ENCODE measurements around the gene DELE1.

DELE1 gene

DNA sequence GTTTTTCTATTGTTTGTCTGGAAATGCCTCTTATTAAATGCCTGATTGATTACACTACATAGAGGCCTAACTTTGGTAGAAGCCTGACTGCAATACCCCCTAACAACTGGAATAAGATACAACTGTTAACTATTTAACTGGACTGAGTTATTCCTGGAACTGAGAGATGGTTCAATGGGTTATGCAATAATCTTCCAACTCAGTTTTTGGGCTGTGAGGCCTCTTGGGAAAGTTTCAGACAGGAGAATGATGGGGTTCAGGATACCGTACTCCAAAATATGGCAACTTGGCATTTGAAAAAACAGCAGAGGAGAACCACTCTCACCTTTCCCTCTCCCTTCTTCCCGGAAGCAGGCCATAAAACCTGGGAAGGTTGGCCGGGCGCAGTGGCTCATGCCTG, 26.2 kb upstream of the DELE1 start:
- H3K27me3 ChIP-seq (ENCODE audit: control insufficient read depth, insufficient read depth, low read length): no peaks in the 10 kb centered on the region

DNA sequence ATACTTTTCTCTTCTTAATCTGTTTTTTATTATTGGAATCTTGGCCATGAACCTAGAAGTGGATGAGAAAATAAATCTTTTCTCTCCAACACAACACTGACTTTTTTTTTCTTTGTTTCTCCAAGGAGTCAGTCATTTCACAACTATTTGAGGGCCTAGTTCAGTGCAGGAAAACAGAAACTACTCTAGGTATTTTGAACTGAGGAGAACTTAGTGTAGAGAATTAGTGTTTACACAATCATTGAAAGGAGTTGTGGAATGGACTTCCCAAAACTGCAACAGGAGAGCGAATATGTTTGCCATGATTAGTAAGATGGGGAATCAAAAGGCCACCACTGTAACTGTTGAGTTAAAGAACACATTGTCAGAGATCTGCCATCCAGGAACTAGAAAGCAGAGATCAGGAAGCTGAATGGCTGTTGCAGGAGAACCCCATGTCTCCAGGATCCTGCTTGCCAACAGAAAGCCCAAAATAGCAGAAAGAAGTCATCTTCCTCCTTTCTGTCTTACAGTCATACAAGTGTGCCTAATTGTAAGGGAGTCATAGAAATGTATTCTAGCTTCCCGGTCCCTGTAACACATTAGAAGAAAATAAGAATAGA, 25.1 kb upstream of the DELE1 start:
- H3K9ac ChIP-seq (ENCODE audit: low read length): no peak overlapping the region
- no peak overlapping the region for H3K4me3 ChIP-seq (ENCODE audit: low read depth, low read length)
- H3K27me3 ChIP-seq (ENCODE audit: control insufficient read depth, insufficient read depth, low read length): no peaks in the 10 kb centered on the region
- H3K27ac ChIP-seq (ENCODE audit: low read depth, low read length): no peak overlapping the region
- H3K4me1 ChIP-seq (ENCODE audit: control insufficient read depth, insufficient read depth, low read length): no peaks in the 10 kb centered on the region; the same call in 1 of the 2 replicates
- no peaks in the 10 kb centered on the region for H3K36me3 ChIP-seq (ENCODE audit: control insufficient read depth, insufficient read depth, low read length)
- no peaks in the 10 kb centered on the region for H3K9me3 ChIP-seq (ENCODE audit: control insufficient read depth, insufficient read depth, low read depth, low read length)

More for the DNA sequence above, 26.2 kb upstream of the DELE1 start:
- H3K4me3 ChIP-seq (ENCODE audit: low read depth, low read length): no peak overlapping the region
- H3K9ac ChIP-seq (ENCODE audit: low read length): no peak overlapping the region
- no peaks in the 10 kb centered on the region for H3K9me3 ChIP-seq (ENCODE audit: control insufficient read depth, insufficient read depth, low read depth, low read length)
- H3K36me3 ChIP-seq (ENCODE audit: control insufficient read depth, insufficient read depth, low read length): no peaks in the 10 kb centered on the region
- H3K4me1 ChIP-seq (ENCODE audit: control insufficient read depth, insufficient read depth, low read length): no peaks in the 10 kb centered on the region
- no peak overlapping the region for H3K27ac ChIP-seq (ENCODE audit: low read depth, low read length)

DNA sequence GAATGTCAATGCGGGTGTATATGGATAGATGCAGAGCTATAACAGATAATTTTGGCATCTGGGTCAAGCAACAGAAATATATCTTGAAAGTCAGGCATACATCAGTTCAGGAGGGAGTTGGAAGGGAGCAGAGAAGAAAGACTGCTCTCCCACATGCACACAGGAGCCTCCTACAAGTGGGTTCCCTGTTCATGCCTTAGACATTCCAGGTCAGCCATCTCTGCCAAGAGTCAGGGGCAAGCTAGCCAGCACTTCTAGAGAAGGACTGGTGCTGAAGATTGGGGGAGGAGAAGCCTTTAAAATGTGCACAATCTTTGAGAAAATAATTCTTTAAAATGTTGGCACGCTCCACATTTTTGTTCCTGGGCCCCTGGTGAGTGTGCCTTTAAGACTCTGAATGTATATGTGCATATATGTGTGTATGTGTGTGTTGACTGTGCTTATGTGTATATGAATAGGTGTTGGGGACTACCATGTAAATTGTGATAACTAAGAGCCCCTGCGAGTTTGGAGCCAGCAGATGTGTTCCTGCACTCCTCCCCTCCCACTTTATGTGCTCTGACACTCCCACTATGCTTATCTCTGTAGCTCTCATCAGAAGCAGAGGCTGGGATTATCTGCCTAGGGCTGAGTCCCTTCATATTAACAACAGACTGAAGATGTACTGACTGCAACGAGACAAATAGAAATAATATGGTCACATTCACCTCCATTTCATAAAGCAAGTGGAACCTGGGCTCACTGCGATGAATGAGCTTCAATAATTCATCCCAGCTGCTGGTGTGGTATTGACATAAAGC, 21.5 kb upstream of the DELE1 start:
- H3K27me3 ChIP-seq (ENCODE audit: control insufficient read depth, insufficient read depth, low read length): no peaks in the 10 kb centered on the region
- no peak overlapping the region for H3K9ac ChIP-seq (ENCODE audit: low read length)
- no peak overlapping the region for H3K4me3 ChIP-seq (ENCODE audit: low read depth, low read length)
- no peak overlapping the region for H3K27ac ChIP-seq (ENCODE audit: low read depth, low read length)
- no peaks in the 10 kb centered on the region for H3K36me3 ChIP-seq (ENCODE audit: control insufficient read depth, insufficient read depth, low read length)
- no peaks in the 10 kb centered on the region; the same call in 1 of the 2 replicates for H3K4me1 ChIP-seq (ENCODE audit: control insufficient read depth, insufficient read depth, low read length)
- H3K9me3 ChIP-seq (ENCODE audit: control insufficient read depth, insufficient read depth, low read depth, low read length): no peaks in the 10 kb centered on the region

DNA sequence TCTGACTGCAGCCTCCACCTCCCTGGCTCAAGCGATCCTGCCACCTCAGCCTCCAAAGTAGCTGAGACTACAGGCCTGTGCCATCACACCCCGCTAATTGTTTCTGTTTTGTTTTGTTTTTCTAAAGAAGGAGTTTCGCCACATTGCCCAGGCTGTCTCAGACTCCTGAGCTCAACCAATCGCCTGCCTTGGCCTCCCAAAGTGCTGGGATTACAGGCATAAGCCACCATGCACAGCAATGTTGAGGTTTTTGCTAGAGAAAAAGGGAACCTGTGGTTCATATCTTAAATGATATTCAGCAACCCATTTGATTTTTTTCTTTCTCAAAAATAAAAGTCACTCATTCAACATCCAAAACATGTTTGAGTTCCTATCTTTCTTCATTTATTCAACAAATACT, 20.4 kb upstream of the DELE1 start:
- Histone ChIP-seq H3K4me3 (ENCODE audit: low read depth, low read length) (no peak overlapping the region), H3K4me1 (ENCODE audit: control insufficient read depth, insufficient read depth, low read length) (no peaks in the 10 kb centered on the region; the same call in 1 of the 2 replicates), H3K27me3 (ENCODE audit: control insufficient read depth, insufficient read depth, low read length) (no peaks in the 10 kb centered on the region), H3K9me3 (ENCODE audit: control insufficient read depth, insufficient read depth, low read depth, low read length) (no peaks in the 10 kb centered on the region), H3K27ac (ENCODE audit: low read depth, low read length) (no peak overlapping the region), H3K9ac (ENCODE audit: low read length) (no peak overlapping the region), H3K36me3 (ENCODE audit: control insufficient read depth, insufficient read depth, low read length) (no peaks in the 10 kb centered on the region)

DNA sequence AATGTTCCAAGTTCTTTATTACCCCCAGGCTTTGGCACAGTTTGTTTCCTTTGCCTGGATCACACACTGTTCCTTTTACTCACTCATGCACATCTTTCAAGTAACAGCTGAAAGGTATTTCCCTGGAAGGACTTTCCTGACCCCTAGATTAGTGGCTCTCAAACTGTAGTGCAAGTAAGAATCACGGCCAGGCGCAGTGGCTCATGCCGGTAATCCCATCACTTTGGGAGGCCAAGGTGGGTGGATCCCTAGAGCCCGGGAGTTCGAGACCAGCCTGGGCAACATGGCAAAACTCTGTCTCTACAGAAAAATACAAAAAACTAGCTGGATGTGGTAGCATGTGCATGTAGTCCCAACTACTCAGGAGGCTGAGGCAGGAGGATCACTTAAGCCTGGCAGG, 19.1 kb upstream of the DELE1 start:
- Histone ChIP-seq H3K27ac (ENCODE audit: low read depth, low read length) (no peak overlapping the region), H3K4me3 (ENCODE audit: low read depth, low read length) (no peak overlapping the region), H3K27me3 (ENCODE audit: control insufficient read depth, insufficient read depth, low read length) (no peaks in the 10 kb centered on the region), H3K9ac (ENCODE audit: low read length) (no peak overlapping the region), H3K4me1 (ENCODE audit: control insufficient read depth, insufficient read depth, low read length) (no peaks in the 10 kb centered on the region; the same call in 1 of the 2 replicates), H3K9me3 (ENCODE audit: control insufficient read depth, insufficient read depth, low read depth, low read length) (no peaks in the 10 kb centered on the region), H3K36me3 (ENCODE audit: control insufficient read depth, insufficient read depth, low read length) (no peaks in the 10 kb centered on the region)

DNA sequence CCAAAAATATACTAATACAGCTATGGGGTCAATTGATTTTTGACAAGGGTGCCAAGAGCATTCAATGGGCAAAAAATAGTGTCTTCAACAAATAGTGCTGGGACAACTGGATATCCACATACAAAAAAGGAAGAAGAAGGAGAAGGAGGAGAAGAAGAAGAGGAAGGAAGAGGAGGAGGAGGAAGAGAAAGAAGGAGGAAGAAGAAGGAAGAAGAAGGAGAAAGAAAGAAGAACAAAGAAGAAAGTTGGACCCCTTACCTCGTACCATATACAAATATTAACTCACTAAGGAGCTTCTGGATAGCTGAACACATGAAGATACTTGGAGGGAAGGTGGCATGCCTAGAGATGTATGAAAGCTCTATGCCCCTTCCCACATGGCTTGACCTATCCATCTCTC, 17.2 kb upstream of the DELE1 start:
- H3K9me3 ChIP-seq (ENCODE audit: control insufficient read depth, insufficient read depth, low read depth, low read length): no peaks in the 10 kb centered on the region
- H3K9ac ChIP-seq (ENCODE audit: low read length): no peak overlapping the region
- no peaks in the 10 kb centered on the region; the same call in 1 of the 2 replicates for H3K4me1 ChIP-seq (ENCODE audit: control insufficient read depth, insufficient read depth, low read length)

DNA sequence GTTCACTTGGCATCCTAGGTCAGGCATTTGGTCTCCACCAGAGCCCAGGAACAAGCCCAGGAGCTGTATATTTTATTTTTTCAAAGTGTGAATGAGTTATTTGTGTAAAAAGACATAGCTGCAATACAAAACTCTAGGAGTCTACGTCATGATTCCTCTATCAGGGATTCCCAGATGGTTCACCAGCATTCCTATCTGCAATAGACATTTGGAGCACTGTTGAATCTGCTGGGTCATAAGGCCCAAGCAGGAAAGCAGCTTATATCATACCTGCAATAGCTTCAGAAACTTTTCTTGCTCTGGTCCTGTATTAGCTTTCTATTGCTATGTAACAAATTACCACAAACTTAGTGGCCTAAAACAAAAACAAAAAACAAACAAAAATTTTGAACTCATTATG, 16.7 kb upstream of the DELE1 start:
- H3K9ac ChIP-seq (ENCODE audit: low read length): no peak overlapping the region
- no peaks in the 10 kb centered on the region for H3K9me3 ChIP-seq (ENCODE audit: control insufficient read depth, insufficient read depth, low read depth, low read length)
- no peaks in the 10 kb centered on the region for H3K36me3 ChIP-seq (ENCODE audit: control insufficient read depth, insufficient read depth, low read length)
- H3K27ac ChIP-seq (ENCODE audit: low read depth, low read length): no peak overlapping the region
- no peaks in the 10 kb centered on the region for H3K27me3 ChIP-seq (ENCODE audit: control insufficient read depth, insufficient read depth, low read length)
- H3K4me3 ChIP-seq (ENCODE audit: low read depth, low read length): no peak overlapping the region
- H3K4me1 ChIP-seq (ENCODE audit: control insufficient read depth, insufficient read depth, low read length): no peaks in the 10 kb centered on the region; the same call in 1 of the 2 replicates

More for the DNA sequence above, 17.2 kb upstream of the DELE1 start:
- Histone ChIP-seq H3K27ac (ENCODE audit: low read depth, low read length) (no peak overlapping the region), H3K4me3 (ENCODE audit: low read depth, low read length) (no peak overlapping the region), H3K36me3 (ENCODE audit: control insufficient read depth, insufficient read depth, low read length) (no peaks in the 10 kb centered on the region), H3K27me3 (ENCODE audit: control insufficient read depth, insufficient read depth, low read length) (no peaks in the 10 kb centered on the region)

DNA sequence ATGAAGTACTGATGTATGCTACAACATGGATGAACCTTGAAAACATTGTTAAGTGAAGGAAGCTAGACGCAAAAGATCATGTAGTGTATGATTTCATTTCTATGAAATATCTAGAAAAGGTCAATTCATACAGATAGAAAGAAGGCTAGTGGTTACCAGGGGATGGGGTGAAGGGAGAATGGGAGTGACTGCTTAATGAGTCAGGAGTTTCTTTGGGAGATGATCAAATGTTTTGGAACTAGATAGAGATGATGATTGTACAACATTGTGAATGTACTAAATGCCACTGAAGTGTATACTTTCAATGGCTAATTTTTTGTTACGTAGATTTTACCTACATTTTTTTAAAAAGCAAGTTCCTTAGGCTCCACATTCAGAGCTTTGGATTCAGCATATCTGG, 14.9 kb upstream of the DELE1 start:
- no peaks in the 10 kb centered on the region for H3K36me3 ChIP-seq (ENCODE audit: control insufficient read depth, insufficient read depth, low read length)
- no peak overlapping the region for H3K4me3 ChIP-seq (ENCODE audit: low read depth, low read length)
- no peak overlapping the region for H3K9ac ChIP-seq (ENCODE audit: low read length)
- peaks cover 11% of the 10 kb centered on the region for H3K27me3 ChIP-seq (ENCODE audit: control insufficient read depth, insufficient read depth, low read length)
- no peaks in the 10 kb centered on the region for H3K9me3 ChIP-seq (ENCODE audit: control insufficient read depth, insufficient read depth, low read depth, low read length)
- H3K27ac ChIP-seq (ENCODE audit: low read depth, low read length): no peak overlapping the region
- H3K4me1 ChIP-seq (ENCODE audit: control insufficient read depth, insufficient read depth, low read length): peaks cover 6% of the 10 kb centered on the region

DNA sequence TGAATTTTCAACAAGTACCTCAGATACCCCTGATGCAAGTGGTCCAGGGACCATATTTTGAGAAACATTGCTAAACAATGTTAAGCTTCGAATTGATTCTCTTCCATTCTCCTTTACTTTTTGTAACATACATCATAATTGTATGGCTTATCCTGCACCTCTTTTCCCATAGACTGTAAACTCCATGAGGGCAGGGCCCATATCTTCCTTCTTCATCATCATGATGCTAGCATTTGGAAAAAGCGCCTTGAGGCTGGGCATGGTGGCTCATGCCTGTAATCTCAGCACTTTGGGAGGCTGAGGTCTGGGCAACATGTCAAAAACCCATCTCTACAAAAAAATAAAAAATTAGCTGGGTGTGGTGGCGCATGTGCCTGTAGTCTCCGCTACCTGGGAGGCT, 14.5 kb upstream of the DELE1 start:
- Histone ChIP-seq H3K4me3 (ENCODE audit: low read depth, low read length) (no peak overlapping the region), H3K9me3 (ENCODE audit: control insufficient read depth, insufficient read depth, low read depth, low read length) (no peaks in the 10 kb centered on the region), H3K36me3 (ENCODE audit: control insufficient read depth, insufficient read depth, low read length) (no peaks in the 10 kb centered on the region), H3K27ac (ENCODE audit: low read depth, low read length) (no peak overlapping the region), H3K4me1 (ENCODE audit: control insufficient read depth, insufficient read depth, low read length) (peaks cover 8% of the 10 kb centered on the region), H3K27me3 (ENCODE audit: control insufficient read depth, insufficient read depth, low read length) (peaks cover 14% of the 10 kb centered on the region), H3K9ac (ENCODE audit: low read length) (no peak overlapping the region)

DNA sequence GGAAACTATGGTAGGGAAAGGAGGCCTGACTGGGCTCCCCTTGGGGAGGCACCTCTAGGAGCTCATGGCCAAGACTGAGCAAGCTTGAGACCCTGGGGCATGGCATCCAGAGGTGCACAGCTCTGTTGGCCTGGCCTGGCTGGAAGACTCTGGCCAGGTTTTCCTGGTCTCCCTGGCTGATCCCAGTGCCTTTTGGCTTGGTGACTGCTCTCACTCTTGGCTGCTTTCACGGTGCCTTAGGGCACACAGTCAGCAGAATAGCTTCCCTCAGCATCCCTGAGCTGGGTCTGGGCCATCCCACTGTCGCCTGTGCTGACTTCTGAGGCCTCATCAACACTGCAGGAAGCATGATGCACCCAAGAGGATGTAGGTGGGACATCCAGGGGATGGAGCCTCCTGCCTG, 13.4 kb upstream of the DELE1 start:
- peaks cover 11% of the 10 kb centered on the region for H3K4me1 ChIP-seq (ENCODE audit: control insufficient read depth, insufficient read depth, low read length)
- no peak overlapping the region for H3K9ac ChIP-seq (ENCODE audit: low read length)
- peaks cover 22% of the 10 kb centered on the region for H3K27me3 ChIP-seq (ENCODE audit: control insufficient read depth, insufficient read depth, low read length)
- no peak overlapping the region for H3K4me3 ChIP-seq (ENCODE audit: low read depth, low read length)
- H3K36me3 ChIP-seq (ENCODE audit: control insufficient read depth, insufficient read depth, low read length): no peaks in the 10 kb centered on the region
- no peaks in the 10 kb centered on the region for H3K9me3 ChIP-seq (ENCODE audit: control insufficient read depth, insufficient read depth, low read depth, low read length)
- H3K27ac ChIP-seq (ENCODE audit: low read depth, low read length): no peak overlapping the region

DNA sequence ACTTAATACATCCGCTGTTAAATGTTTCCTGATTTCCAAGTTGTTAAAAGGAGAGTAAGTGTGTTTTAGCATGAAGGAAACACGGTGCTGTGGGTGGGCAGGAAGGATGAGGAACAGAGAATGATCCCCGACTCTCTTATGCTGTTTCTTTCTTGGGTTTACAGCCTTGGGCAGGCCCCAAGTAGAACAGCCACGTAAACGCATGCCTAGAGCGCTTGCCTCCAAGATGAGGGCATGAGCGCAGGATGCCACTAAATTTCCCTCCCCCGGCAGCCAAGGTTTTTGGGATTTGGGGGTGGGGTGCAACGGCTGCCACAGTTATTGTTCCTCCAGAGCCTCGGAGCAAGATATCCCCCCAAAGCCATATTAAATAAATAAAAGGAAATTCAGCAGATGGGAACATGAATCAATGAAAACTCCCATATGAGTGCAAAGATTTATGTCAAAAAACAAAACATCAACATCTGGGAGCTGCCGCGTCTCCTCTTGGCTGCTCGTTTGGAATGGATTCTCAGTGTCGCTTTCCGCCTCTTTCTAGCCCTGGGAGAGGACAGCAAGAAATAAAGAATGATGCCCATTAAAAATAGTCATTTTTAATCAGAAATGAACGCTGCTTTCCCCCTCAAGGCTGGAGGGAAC, 10.0 kb upstream of the DELE1 start:
- Histone ChIP-seq H3K4me1 (ENCODE audit: control insufficient read depth, insufficient read depth, low read length) (peaks cover 21% of the 10 kb centered on the region), H3K9ac (ENCODE audit: low read length) (peak overlapping the region; percentile 40), H3K4me3 (ENCODE audit: low read depth, low read length) (peak overlapping the region; percentile 61), H3K27ac (ENCODE audit: low read depth, low read length) (no peak overlapping the region), H3K36me3 (ENCODE audit: control insufficient read depth, insufficient read depth, low read length) (no peaks in the 10 kb centered on the region), H3K27me3 (ENCODE audit: control insufficient read depth, insufficient read depth, low read length) (peaks cover 25% of the 10 kb centered on the region), H3K9me3 (ENCODE audit: control insufficient read depth, insufficient read depth, low read depth, low read length) (no peaks in the 10 kb centered on the region)
